Upper lobe of left lung (tissue), 6 donors: Measurements from ENCODE around the gene SEC14L2. TPM values are rescaled to one million over a fixed set of nuclear protein-coding genes. Genes with fewer than 3 reads are reported as not detected.
A peak's percentile ranks its signal among the peaks of the same experiment; 100 is the strongest.

Source experiments
- ATAC-seq, 2 donors: fragments of 200-7000 bp; cut with Tn5 transposase; one replicate each; pipeline ENCODE4 v1.9.1; 2022; ENCODE audit warnings: mild to moderate bottlenecking in 2 of 2, moderate library complexity in 2 of 2; ENCODE audit not compliant: low FRiP score in 2 of 2
- DNase-seq, 2 donors: peaks; one replicate each; pipeline ENCODE4 v3.0.0-alpha.2; 2019 to 2020
- H3K27ac ChIP-seq, 4 donors: fragments of 200-600 bp; sonication (generic); one replicate each; pipeline ENCODE4 v1.5.1; 2016 to 2019
- H3K27me3 ChIP-seq, 4 donors: fragments of 200-600 bp; sonication (generic); one replicate each; pipeline ENCODE4 v1.5.1; 2017 to 2019
- H3K36me3 ChIP-seq, 4 donors: fragments of 200-600 bp; sonication (generic); one replicate each; pipeline ENCODE4 v1.5.1; 2016 to 2019
- H3K4me1 ChIP-seq, 4 donors: fragments of 200-600 bp; sonication (generic); one replicate each; pipeline ENCODE4 v1.5.1; 2018 to 2019
- H3K4me3 ChIP-seq, 4 donors: fragments of 200-600 bp; sonication (generic); one replicate each; pipeline ENCODE4 v1.5.1; 2017 to 2019; ENCODE audit warnings: mild to moderate bottlenecking in 2 of 4, moderate library complexity in 1 of 4
- H3K9me3 ChIP-seq, 4 donors: fragments of 200-600 bp; sonication (generic); one replicate each; pipeline ENCODE4 v1.5.1; 2018 to 2019
- CTCF ChIP-seq, 6 experiments: fragments of 450-650 bp in 4 of 6; fragments of 200-600 bp in 2 of 6; sonication (generic) in 2 of 6; IDR thresholded peaks; one replicate each; pipeline ENCODE4 v1.5.1; 2016 to 2019; ENCODE audit warnings: antibody characterized with exemption in 6 of 6
- EP300 ChIP-seq, 4 donors: sonication (generic); formaldehyde crosslinking; IDR thresholded peaks; one replicate each; pipeline ENCODE4 v1.5.1; 2017; ENCODE audit warnings: antibody characterized with exemption in 4 of 4, control low read depth in 2 of 4
- POLR2A ChIP-seq, 4 donors: fragments of 450-650 bp; IDR thresholded peaks; one replicate each; pipeline ENCODE4 v1.5.1; 2016 to 2017; ENCODE audit warnings: antibody characterized with exemption in 4 of 4, mild to moderate bottlenecking in 2 of 4
- POLR2AphosphoS5 ChIP-seq, 2 donors: sonication (generic); formaldehyde crosslinking; IDR thresholded peaks; one replicate each; pipeline ENCODE4 v1.5.1; 2017; ENCODE audit warnings: antibody characterized with exemption in 2 of 2
- WGBS, 2 donors: methylation state at CpG; one replicate each; pipeline ENCODE4 v1.1.5; 2017 to 2018; 5-methylcytosine and 5-hydroxymethylcytosine counted together
- total RNA-seq, 6 donors: library from RNA; depleted of rRNA in 4 of 6; stranded (reverse); fragments of >200 nt in 4 of 6; gene quantifications; one replicate each; pipeline versions ENCODE4 v1.1.0 to v1.2.1, GENCODE V29; 2016 to 2021
- donor health status: DM: no; HTN: no; CAD: no; lungs with moderate emphysema.
- donor health status: DM: no; HTN: yes; CAD: no; lungs with severe emphysema.

Gene SEC14L2
- total RNA-seq, 6 donors from 2014 or later = 5.6 to 12.6 (median 8.4) TPM

- H3K27me3 ChIP-seq = no peaks in the 10 kb centered on the region
- DNase-seq = no peak
- no peak for ATAC-seq
- no peak overlapping the region for H3K4me3 ChIP-seq
- WGBS, 2 donors = 86 to 92% methylated on average over 9 of the region's 9 CpGs
- no peaks in the 10 kb centered on the region for H3K4me1 ChIP-seq
- H3K36me3 ChIP-seq = peaks cover 0 to 8% (median 2%) of the 10 kb centered on the region in 4 donors
- no peak overlapping the region for H3K27ac ChIP-seq
- TF ChIP-seq POLR2A (IDR thresholded peaks at IDR 0.05) (no peak), CTCF (IDR thresholded peaks at IDR 0.05) (no peak), POLR2AphosphoS5 (IDR thresholded peaks at IDR 0.05) (no peak), EP300 (IDR thresholded peaks at IDR 0.05) (no peak)
- no peaks in the 10 kb centered on the region for H3K9me3 ChIP-seq
These were observed 28.4 kb upstream of the SEC14L2 start for GRCh38 chr22:30368420-30368819.

GRCh38 chr22:30370641-30371230, 26.1 kb upstream of the SEC14L2 start:
- no peak for ATAC-seq

GRCh38 chr22:30371321-30371720, 25.5 kb upstream of the SEC14L2 start:
- WGBS, 2 donors = 94 to 95% methylated on average over 7 to 9 of the region's 9 CpGs
- H3K4me3 ChIP-seq = no peak overlapping the region
- TF ChIP-seq CTCF (IDR thresholded peaks at IDR 0.05) (no peak), POLR2AphosphoS5 (IDR thresholded peaks at IDR 0.05) (no peak), POLR2A (IDR thresholded peaks at IDR 0.05) (no peak), EP300 (IDR thresholded peaks at IDR 0.05) (no peak)

More at GRCh38 chr22:30370641-30371230, 26.1 kb upstream of the SEC14L2 start:
- DNase-seq = no peak
- Histone ChIP-seq H3K9me3 (no peaks in the 10 kb centered on the region), H3K4me1 (no peaks in the 10 kb centered on the region), H3K27me3 (no peaks in the 10 kb centered on the region), H3K27ac (no peak overlapping the region), H3K36me3 (peaks cover 0 to 8% (median 2%) of the 10 kb centered on the region in 4 donors), H3K4me3 (no peak overlapping the region)
- 89 to 90% methylated on average over 11 to 19 of the region's 19 CpGs for WGBS, 2 donors
- TF ChIP-seq CTCF (IDR thresholded peaks at IDR 0.05) = no peak

GRCh38 chr22:30371981-30372380, 24.8 kb upstream of the SEC14L2 start:
- Histone ChIP-seq H3K9me3 (no peaks in the 10 kb centered on the region), H3K4me3 (no peak overlapping the region), H3K27me3 (no peaks in the 10 kb centered on the region), H3K36me3 (no peaks in the 10 kb centered on the region), H3K4me1 (no peaks in the 10 kb centered on the region), H3K27ac (no peak overlapping the region)
- DNase-seq = no peak
- TF ChIP-seq EP300 (IDR thresholded peaks at IDR 0.05) (no peak), POLR2AphosphoS5 (IDR thresholded peaks at IDR 0.05) (no peak), POLR2A (IDR thresholded peaks at IDR 0.05) (no peak), CTCF (IDR thresholded peaks at IDR 0.05) (no peak)
- 66 to 86% methylated on average over 2 to 13 of the region's 13 CpGs for WGBS, 2 donors
- ATAC-seq = no peak

More at GRCh38 chr22:30371321-30371720, 25.5 kb upstream of the SEC14L2 start:
- no peak overlapping the region for H3K27ac ChIP-seq
- no peaks in the 10 kb centered on the region for H3K4me1 ChIP-seq
- H3K9me3 ChIP-seq = no peaks in the 10 kb centered on the region
- H3K27me3 ChIP-seq = no peaks in the 10 kb centered on the region
- DNase-seq (no peak), ATAC-seq (no peak)
- peaks cover 0 to 2% (median under 1%) of the 10 kb centered on the region in 4 donors for H3K36me3 ChIP-seq

GRCh38 chr22:30372915-30373314, 23.9 kb upstream of the SEC14L2 start:
- Histone ChIP-seq H3K27me3 (no peaks in the 10 kb centered on the region), H3K36me3 (peaks cover 0 to 7% (median 6%) of the 10 kb centered on the region in 4 donors), H3K9me3 (no peaks in the 10 kb centered on the region), H3K4me1 (no peaks in the 10 kb centered on the region), H3K4me3 (no peak overlapping the region), H3K27ac (peak overlapping the region in 1 of 4 donors; percentile 42)
- ATAC-seq (peak in 1 of 2 donors; percentile 56), DNase-seq (peak in 1 of 2 donors; percentile 51)
- WGBS, 2 donors = 48 to 61% methylated on average over 4 to 8 of the region's 8 CpGs
- TF ChIP-seq EP300 (IDR thresholded peaks at IDR 0.05) (no peak), POLR2A (IDR thresholded peaks at IDR 0.05) (no peak), POLR2AphosphoS5 (IDR thresholded peaks at IDR 0.05) (no peak), CTCF (IDR thresholded peaks at IDR 0.05) (no peak)
